NB4 (cell line): ENCODE data around the gene ITGA1.

ENCODE experiments used
- CTCF ChIP-seq: IDR thresholded peaks from one replicate; pipeline ENCODE4 v1.5.1; 2012; ENCODE audit warnings: low read depth, low read length
- POLR2A ChIP-seq: IDR thresholded peaks from 2 replicates; pipeline ENCODE4 v1.6.1; 2011; ENCODE audit warnings: mild to moderate bottlenecking; ENCODE audit not compliant: insufficient read length; ENCODE audit errors: extremely low read depth

- TF ChIP-seq CTCF, result no peak
- no peak for TF ChIP-seq POLR2A
These were observed 30.6 kb downstream of the ITGA1 start for GRCh38 chr5:52818360-52818759.
